CD1c-positive myeloid dendritic cell (primary cell): ENCODE results near the gene USP24.

Experiments used
- DNase-seq: peaks from one replicate; pipeline ENCODE4 v3.0.0-alpha.2; 2016; ENCODE audit errors: extremely low spot score

The USP24 gene

DNA sequence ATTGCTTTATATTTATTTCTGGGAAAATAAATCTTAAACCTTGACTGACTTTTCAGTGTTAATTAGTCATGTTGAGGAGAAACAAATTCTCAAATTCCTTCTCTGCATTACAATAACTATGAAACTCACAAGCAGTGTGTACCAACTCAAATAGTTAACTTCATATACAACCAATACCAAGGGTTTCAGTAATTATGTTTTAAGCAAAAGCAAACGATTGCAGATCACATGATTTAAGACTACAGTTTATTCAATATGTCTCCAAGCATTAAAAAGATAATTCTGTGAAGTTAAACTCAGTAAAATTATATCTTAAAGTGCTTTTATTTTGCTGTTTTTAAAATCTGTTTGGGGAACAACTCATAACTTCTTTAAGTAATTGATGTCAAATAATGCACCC, 147.2 kb downstream of the USP24 start:
- DNase-seq, result no peak

GRCh38 chr1:55067022-55067778, 148.0 kb downstream of the USP24 start:
- DNase-seq, result no peak

- no peak for DNase-seq
These were observed 149.5 kb downstream of the USP24 start for GRCh38 chr1:55065648-55066047.

DNA sequence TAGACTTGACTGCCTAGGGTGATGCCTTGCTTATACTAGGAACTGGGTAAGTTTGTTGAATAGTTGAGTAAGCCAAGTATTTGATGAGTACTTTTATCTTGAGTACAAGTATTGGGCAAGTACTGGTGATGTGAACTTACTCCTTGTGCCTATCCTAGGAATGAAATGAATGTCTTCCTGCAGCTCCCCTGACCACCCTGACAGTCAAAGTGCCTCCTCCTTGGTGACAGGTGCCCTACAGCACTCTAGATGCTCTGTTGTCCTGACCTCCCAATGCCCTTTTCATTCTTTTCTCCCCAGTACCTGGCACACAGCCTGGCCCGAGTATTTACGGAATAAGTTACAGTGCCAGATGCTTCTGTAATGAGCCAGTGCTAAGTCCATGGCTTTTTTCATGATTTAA, 150.3 kb downstream of the USP24 start:
- no peak for DNase-seq

- no peak for DNase-seq
These were observed 151.0 kb downstream of the USP24 start for GRCh38 chr1:55064071-55064581.

GRCh38 chr1:55063577-55063942, 151.6 kb downstream of the USP24 start:
- DNase-seq, result no peak

DNA sequence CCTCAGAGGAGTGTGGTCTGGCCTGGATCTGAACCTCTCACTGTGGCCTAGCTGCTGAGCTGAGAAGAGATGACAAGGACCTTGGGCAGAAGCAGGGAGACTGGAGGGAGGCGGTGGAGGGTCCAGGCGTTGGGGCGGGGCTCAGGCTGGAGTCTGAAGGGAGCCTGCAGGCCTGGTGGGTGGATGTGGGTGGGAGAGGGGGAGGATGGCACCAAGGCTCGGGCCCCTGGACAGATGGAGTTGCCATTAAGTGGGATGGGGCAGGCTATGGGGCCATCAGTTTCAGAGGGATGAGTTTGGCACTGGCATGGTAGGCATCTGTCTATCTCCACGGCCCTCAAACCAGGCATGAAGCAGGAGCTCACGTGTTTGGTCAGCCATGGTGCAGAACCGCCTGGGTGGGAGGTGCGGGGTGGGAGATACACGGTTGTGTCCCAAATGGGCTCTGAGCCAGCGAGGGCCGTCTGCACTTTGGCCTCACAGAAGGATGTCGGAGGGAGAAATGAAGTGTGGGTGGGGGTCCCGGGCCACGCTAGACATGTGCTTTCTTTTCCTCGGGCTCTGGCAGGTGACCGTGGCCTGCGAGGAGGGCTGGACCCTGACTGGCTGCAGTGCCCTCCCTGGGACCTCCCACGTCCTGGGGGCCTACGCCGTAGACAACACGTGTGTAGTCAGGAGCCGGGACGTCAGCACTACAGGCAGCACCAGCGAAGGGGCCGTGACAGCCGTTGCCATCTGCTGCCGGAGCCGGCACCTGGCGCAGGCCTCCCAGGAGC, 152.2 kb downstream of the USP24 start:
- no peak for DNase-seq

GRCh38 chr1:55061706-55062321, 153.3 kb downstream of the USP24 start:
- DNase-seq, result no peak

DNA sequence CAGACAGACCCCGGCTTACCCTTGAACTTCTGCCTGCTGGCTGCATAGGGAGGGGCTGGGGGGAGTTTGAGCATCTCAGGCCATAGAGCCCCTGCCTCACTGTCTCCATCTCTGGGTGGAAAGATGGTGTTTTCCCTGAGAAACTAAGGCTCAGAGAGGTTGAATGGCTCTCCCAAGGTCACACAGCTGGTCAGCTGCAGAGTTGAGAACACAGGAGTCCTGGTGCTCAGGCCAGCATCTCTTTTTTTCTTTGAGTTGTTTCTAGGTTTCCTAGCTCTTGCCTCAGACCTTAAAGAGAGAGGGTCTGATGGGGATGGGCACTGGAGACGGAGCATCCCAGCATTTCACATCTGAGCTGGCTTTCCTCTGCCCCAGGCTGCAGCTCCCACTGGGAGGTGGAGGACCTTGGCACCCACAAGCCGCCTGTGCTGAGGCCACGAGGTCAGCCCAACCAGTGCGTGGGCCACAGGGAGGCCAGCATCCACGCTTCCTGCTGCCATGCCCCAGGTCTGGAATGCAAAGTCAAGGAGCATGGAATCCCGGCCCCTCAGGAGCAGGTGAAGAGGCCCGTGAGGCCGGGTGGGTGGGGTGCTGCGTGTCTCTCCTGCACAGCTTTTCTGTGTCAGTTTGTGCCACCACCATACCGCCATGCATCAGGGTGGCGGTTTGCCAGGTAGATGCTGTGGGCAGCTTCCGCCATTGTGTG, 154.0 kb downstream of the USP24 start:
- no peak for DNase-seq

DNA sequence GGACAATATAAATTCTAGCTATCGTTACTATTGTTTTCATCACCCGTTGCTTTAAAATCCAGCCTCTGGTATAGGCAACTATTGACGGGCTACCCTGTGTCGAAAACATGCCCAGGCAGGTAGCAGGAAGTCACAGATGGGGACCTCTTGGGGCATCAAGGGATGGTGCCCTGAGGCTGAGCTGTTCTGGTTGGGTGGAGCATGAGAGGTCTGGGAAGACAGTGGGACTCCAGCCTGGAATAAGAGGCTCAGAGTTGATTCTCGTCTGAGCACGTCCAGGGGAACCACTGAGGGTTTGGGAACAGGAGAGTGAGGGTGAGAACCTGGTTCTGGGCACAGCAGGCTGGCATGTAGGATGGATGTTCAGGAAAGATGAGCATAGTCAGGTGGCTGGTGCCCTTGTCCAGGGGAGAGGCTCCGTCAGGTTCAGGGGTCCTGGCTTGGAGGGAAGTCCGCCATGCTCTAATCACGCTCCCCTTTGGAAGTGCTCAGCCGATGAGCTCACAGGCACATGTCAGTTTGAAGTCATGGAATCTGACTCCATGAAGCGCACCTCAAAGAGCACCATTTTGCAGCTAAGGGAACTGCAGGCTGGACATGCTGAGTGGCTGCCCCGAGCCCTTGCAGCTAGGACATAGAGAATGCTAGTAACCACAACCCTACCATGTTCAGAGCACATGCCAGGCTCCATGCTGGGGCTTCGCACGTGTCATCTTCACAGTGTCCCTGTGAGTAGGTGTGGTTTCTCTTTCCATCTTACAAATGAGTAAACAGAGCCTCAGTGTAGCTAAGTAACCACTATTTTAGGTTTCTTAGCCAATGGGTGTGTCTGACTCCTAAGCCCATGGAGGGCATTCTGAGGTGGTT, 154.8 kb downstream of the USP24 start:
- DNase-seq, result no peak

- no peak for DNase-seq
These were observed 155.6 kb downstream of the USP24 start for GRCh38 chr1:55059302-55060132.

GRCh38 chr1:55057956-55058298, 157.2 kb downstream of the USP24 start:
- DNase-seq, result no peak

GRCh38 chr1:55057270-55057955, 157.8 kb downstream of the USP24 start:
- DNase-seq, result no peak

GRCh38 chr1:55056632-55056992, 158.6 kb downstream of the USP24 start:
- no peak for DNase-seq

DNA sequence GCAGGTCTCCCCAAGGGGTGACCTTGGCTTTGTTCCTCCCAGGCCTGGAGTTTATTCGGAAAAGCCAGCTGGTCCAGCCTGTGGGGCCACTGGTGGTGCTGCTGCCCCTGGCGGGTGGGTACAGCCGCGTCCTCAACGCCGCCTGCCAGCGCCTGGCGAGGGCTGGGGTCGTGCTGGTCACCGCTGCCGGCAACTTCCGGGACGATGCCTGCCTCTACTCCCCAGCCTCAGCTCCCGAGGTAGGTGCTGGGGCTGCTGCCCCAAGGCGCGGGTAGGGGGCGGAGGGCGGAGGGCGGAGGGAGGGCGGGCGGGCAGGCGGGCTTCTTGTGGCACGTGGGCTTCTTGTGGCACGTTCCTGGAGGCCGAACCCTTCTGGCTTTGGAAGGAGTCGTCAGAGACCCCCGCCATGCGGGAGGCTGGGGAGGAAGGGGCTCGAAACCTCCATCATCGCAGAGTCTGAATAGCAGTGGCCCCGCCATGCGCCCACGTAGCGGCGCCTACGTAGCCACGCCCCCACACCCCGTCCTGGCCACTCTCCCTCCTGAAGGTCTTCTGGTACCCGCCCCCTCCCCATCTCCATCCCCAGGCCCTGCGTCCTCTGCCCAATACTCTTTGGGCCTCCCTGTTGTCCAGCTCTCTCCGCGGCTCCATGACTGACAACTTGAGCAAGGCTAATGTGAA, 159.1 kb downstream of the USP24 start:
- DNase-seq, result no peak

DNA sequence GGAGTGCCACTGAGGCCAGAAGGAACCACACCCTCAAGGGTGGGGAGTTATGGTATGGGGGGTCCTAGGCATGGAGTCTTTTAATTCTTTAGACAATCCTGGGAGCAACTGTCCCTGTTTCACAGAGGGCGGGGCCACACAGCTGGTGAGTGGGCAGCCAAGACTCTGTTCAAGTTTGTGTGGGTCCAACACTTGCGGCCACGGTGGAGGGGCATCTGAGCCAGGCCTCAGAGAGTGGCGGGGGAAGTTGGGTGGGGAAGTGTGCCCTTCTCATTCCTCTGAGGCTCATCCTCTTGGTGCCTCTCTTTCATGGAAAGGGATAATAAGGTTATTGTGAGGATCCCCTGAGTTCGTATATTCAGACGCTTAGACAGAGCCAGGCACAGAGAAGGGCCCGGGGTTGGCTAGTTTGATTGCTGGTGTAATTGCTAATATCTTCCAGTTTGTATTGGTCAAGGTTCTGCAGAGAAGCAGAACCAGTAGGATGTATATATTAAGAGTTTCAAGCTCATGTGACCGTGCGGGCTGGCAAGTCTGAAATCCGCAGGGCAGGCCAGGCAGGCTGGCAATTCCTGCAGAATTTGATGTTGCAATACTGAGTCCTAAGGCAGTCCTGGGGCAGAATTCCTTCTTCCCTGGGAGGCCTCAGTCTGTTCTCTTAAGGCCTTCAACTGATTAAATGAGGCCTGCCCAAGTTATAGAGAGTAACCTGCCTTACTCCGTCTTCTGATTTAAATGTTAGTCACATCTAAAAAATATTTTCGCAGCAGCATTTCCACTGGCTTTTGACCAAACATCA, 159.9 kb downstream of the USP24 start:
- no peak for DNase-seq

- DNase-seq, result no peak
These were observed 160.8 kb downstream of the USP24 start for GRCh38 chr1:55054396-55054795.

GRCh38 chr1:55053265-55053954, 161.8 kb downstream of the USP24 start:
- DNase-seq, result no peak
